GM12875 (cell line): ENCODE measurements around the gene CNTNAP2.

Experiments
- H3K4me3 ChIP-seq: one replicate; pipeline ENCODE4 v1.5.1; 2011; ENCODE audit warnings: low read depth, low read length, control low read depth
- TF ChIP-seq, protein P1 (sequence below): IDR thresholded peaks from 2 replicates; pipeline ENCODE4 v1.5.1; 2011; ENCODE audit warnings: low read depth, mild to moderate bottlenecking, control low read depth, inconsistent platforms, low read length, moderate library complexity, borderline replicate concordance; ENCODE audit not compliant: insufficient read depth

The CNTNAP2 gene

DNA sequence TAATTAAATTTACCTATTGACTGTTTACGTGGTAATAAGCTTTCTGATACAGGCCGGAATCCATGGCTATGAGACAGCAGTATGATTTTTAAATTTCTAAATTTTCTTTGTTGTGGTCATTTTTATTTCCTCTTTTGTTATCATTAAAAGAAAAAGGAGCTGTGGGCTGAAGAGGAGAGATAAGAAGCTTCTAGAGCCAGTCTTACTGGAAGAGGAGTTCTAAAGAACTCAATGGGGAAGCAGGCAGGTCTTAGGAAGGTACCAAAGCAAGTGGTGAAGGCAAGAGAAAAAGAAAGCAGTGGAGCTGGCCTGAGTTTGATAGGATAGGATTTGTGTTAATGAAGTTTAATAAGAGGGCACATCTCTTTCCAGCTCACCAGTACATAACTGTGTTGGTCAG, 1187.8 kb downstream of the CNTNAP2 start:
- no peak overlapping the region for H3K4me3 ChIP-seq
- TF ChIP-seq, protein P1, sequence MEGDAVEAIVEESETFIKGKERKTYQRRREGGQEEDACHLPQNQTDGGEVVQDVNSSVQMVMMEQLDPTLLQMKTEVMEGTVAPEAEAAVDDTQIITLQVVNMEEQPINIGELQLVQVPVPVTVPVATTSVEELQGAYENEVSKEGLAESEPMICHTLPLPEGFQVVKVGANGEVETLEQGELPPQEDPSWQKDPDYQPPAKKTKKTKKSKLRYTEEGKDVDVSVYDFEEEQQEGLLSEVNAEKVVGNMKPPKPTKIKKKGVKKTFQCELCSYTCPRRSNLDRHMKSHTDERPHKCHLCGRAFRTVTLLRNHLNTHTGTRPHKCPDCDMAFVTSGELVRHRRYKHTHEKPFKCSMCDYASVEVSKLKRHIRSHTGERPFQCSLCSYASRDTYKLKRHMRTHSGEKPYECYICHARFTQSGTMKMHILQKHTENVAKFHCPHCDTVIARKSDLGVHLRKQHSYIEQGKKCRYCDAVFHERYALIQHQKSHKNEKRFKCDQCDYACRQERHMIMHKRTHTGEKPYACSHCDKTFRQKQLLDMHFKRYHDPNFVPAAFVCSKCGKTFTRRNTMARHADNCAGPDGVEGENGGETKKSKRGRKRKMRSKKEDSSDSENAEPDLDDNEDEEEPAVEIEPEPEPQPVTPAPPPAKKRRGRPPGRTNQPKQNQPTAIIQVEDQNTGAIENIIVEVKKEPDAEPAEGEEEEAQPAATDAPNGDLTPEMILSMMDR, result no peak

DNA sequence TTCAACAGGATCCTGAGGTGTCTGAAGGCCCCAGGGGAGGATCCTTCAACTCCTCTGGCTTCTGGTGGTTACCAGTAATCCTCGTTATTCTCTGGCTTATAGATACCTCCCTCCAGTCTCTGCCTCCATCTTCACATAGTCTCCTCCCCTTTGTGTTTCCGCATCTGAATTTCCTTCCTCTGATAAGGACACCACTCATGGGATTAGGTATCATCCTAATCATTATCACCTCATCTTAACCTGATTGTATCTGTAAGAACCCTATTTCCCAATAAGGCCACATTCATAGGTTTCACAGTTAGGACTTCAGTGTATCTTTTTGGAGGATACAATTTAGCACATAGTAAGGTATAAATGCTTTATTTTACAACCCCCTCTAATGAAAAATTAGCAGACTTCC, 1189.2 kb downstream of the CNTNAP2 start:
- TF ChIP-seq, protein P1, result no peak
- no peak overlapping the region for H3K4me3 ChIP-seq

DNA sequence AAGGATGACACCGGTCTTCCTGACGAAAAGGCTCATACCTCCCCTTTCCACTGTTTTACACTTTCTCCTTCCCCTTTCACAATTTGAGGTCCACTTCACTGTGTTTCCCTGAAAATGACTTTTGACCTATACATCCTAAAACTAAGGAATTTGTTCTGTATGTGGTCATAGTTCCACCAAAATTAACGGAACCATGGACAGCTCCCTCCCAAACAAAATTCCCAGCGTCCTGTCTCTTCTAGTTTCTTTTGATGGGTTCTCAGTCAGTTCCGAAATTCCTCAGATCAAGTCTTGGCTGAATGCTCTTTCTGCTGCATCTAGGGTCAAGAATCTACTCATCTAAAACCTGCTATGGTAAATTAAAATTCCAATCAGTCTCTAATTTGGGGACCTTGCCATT, 1191.9 kb downstream of the CNTNAP2 start:
- TF ChIP-seq, protein P1, result no peak
- no peak overlapping the region for H3K4me3 ChIP-seq

DNA sequence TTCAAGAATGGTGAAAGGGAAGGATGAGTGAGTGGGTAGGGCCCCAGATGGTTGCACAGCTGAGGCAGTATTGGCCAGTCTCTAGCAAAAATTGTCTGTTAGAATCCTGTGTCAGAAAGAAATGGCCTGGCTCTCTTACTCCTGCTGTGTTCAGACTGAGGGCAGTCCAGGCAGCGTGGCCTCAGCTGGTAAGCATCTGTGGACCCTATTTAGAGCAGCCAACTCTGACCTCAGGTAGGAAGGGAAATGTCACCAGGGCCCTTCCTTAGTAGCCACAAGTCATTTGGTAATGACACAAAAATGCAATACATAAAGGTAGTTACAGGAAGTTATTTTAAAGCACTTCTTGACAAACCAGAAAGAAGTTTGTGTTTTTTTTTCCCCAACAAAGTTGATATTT, 1194.7 kb downstream of the CNTNAP2 start:
- no peak overlapping the region for H3K4me3 ChIP-seq

DNA sequence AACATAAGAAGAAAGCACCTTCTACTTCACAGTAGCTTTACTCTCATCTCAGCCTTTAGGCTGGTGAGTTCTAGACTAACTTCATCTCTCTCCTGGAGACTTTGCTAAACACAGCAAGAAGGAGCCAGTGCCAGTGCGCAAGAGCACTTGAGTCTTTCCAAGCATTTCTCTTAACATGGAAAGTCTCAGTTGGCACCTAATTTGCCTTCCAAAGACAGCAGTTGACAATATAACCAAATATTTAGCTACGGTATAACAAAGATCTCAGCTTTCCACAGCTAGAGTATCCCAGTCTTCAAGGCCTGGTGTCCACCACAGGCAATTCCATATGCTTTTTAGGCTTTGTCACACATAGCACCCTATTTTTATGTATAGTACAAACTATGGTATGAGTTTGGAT, 1204.9 kb downstream of the CNTNAP2 start:
- H3K4me3 ChIP-seq, result no peak overlapping the region
- TF ChIP-seq, protein P1, result no peak

More for the DNA sequence above, 1194.7 kb downstream of the CNTNAP2 start:
- TF ChIP-seq, protein P1, result no peak

DNA sequence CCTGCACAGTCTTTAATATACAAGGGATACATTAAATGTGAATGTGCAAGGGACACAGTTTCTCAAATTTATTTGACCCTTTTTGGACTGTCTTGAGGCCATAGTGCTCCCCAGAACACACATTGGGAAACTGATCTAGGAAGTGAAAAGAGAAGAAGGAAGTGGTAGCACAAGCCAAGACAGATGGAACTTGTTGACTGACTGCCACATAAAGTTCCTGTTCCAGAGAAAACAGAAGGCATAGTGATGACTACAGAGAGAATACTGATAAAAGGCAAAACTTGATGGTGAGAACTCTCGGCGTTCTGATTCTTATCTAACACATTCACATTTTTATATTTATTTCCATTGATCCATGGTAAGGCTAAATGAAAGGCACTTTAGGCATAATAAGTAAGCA, 1216.4 kb downstream of the CNTNAP2 start:
- TF ChIP-seq, protein P1, result no peak
- H3K4me3 ChIP-seq, result no peak overlapping the region

DNA sequence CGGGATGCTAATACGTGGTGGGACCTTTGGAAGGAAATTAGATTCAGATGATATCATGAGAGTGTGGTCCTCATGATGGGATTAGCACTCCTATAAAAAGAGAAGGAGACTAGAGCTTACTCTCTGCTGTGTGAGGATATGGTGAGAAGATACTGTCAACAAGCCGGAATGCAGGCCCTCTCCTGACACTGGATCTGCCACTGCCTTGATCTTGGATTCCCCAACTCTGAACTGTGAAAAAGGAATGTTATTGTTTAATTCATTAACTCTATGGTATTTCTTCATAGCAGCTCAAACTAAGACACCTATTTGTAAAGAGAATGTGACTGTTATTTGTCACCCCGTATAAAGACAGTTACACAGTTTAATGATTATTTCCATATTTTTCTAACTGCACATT, 1246.5 kb downstream of the CNTNAP2 start:
- H3K4me3 ChIP-seq, result no peak overlapping the region
- TF ChIP-seq, protein P1, result no peak
